EL (cell line): ENCODE results near the gene XPNPEP2.

Source experiments
- DNase-seq: peaks from one replicate; pipeline ENCODE4 v3.0.0-alpha.2; 2016

XPNPEP2 gene

DNA sequence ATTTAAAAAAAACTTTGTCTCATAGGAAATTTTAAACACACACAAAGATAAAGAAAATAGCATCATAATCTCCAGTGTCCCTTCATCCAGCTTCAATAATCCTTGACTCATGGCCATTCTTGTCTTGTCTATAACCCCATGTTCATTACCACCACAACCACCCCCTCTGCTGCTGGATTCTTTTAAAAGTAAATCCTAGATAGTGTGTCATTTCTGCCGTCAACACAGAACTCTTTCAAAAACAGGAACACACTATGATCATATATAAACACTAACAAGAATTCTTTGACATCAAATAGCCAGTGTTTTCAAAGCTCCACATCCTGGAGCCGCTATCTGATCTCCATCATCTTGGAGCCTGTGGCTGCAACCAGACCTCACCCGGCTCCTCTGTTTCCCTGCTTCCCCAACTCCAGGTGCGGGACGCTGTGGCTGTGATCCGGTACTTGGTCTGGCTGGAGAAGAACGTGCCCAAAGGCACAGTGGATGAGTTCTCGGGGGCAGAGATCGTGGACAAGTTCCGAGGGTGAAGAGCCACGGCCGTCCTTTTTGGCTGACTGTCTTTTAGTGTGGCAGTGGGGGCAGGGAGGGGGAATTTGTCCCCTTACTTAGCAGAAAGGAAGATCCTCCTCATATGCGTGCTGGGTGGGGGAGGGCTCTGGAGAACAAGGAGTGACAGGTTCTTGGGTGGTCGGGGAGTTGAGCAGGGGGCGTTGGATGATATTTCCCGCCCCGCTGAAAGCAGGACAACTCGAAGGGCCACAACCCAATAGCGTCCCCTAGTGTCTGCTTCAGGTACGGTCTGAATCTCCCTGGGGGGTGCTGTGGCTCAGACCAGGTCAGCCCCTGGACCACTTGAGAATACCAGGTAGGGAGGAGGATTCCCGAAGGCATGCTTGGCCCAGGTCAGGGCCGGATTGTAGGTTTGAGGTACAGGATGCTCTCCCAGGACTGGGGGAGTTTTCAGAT lies 15.6 kb downstream of the XPNPEP2 start:
- no peak for DNase-seq

- no peak for DNase-seq
Observed at GRCh38 chrX:129755779-129756650, 17.2 kb downstream of the XPNPEP2 start.

DNA sequence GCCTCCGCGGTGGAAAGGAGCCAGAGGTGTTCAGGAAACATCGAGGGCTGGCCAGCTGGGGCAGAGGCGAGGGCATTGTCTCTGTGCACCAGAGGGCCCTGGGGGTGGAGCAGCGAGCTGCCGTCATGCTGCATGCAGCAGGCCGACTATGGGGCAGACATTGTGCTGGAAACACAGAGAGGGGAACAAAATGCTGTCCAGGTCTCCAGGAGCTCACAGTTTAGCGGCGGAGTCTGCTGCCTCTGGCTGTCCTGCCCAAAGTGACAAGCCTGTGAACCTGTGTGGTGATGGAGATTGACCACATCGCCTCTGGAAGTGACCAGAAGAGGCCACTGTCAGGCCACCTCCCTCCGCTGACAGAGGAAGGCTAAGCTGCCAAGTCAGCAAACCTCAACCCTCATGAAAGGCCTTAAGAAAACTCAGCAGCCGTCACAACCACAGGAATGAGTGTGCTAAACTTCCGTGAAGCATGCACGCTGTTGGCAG lies 20.8 kb downstream of the XPNPEP2 start:
- peak; percentile 68 for DNase-seq

DNA sequence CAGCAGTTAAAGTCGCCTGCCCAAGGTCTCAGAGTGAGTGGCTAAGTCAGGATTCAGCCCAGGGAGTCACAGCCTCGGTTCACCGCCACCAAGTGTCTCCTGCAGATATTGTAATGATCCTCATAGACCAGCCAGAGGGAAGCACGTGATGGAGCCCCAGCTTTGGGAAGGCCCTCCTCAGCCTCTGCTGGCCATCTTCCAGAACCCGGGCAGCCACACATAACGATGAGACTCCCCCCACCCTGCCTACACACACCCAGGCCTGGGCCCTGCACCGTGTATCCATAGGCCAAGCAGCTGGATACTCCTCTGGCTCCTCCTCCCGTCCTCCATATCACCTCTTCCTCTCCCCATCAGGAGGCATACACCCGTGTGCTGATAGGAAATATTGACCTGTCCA lies 21.4 kb downstream of the XPNPEP2 start:
- no peak for DNase-seq

- no peak for DNase-seq
Observed at GRCh38 chrX:129760981-129761380, 22.2 kb downstream of the XPNPEP2 start.

GRCh38 chrX:129761596-129761995 lies 22.8 kb downstream of the XPNPEP2 start:
- DNase-seq: no peak

GRCh38 chrX:129762448-129762847 lies 23.7 kb downstream of the XPNPEP2 start:
- no peak for DNase-seq

GRCh38 chrX:129763666-129764065 lies 24.9 kb downstream of the XPNPEP2 start:
- no peak for DNase-seq

GRCh38 chrX:129768186-129768585 lies 29.4 kb downstream of the XPNPEP2 start:
- DNase-seq: no peak

DNA sequence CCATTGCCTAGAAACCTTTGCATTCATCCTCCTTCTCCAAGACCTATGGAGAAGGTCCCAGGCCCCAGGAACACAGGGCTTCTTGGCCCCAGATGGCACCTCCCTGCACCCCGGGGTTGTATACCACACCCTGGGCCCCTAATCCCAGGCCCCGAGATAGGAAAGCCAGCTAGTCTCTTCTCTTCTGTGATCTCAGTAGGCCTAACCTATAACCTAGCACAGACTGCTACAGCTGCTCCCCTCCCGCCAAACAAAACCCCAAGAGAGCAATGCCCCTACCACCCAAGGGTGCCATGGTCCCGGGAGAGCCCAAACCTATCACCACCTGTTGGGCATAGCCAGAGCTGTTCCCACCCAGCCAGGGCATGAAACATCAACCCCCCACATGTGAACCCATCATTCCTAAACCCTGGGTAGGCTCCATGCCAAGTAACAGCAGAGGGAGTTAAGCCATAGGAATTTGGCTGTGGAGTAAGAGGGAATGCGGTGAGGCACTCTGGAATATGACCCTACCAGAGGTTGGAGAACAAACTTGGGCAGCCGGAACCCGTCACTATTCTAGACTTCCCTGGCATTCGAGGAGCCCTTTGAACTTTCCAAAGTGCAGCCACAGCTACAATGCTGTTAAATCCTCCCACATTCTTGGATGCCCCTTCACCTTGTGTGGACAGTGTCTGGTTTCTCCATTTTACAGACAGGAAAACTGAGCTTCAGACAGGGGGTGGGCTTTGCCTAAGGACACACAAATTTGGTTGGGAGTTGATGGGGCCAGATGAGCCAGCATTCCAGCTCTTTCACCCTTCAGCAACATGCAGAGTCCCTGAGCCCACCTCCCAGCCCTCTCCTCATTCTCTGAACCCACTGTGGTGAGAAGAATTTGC lies 30.0 kb downstream of the XPNPEP2 start:
- no peak for DNase-seq

DNA sequence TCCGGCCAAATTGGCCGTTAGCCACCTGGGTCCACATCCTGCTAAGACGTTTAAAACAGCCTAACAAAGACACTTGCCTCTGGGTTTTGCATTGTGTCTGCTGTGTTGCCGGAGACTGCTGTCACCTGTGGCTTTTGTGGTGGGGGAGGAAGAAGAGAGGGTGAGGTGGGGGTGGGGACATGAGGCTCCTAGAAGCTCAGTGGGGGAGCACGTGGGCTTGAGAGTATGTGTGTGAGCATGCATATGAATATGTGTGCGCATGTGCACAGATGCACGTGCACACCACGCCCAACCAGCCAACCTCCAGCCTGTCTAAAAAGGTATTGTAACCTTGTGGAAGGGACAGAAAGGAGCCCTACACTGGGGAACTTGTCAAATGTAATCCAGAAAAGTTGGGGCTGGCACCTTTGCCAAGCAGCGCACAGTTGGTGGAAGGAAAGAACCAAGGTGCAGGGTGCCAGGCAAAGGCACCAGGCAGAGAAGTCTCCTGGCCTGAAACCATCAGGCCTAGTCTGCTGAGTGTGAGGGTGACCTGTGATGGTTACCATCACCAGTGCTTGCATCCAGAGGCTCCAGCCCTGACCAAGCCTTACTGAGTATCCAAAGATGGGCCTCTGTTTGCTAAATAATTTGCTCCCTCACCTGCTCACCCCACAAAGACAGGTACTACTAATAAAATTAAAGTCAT lies 30.8 kb downstream of the XPNPEP2 start:
- no peak for DNase-seq

GRCh38 chrX:129771266-129771995 lies 32.7 kb downstream of the XPNPEP2 start:
- DNase-seq: no peak

DNA sequence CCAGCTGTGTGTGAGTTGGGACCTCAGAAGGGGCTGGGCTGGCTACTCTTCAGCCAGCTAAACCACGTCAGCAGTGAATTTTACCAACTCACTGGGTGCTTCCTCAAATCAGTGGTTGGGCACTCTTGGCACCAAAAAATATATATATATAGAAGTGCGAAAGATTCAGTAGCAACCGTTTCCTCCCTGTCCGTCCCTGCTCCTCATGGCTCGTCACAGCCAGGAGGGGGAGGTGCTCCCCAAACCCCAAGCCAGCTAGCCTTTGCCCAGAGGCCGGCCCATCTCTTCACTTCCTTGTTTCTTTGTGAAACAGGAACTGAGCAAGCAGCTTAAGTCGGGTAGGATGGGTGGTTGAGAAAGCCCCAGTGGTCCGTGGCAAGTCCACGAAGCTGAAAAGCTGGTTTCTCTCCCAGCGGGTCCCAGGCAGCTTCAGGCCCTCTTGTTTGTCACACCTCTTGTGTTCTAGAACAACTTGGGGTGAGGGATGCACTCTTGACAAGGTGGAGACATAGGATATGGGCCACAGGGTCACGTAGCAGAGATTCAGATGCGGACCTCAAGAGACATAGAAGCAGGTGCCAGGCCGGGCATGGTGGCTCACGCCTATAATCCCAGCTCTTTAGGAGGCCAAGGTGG lies 34.1 kb downstream of the XPNPEP2 start:
- DNase-seq: no peak

DNA sequence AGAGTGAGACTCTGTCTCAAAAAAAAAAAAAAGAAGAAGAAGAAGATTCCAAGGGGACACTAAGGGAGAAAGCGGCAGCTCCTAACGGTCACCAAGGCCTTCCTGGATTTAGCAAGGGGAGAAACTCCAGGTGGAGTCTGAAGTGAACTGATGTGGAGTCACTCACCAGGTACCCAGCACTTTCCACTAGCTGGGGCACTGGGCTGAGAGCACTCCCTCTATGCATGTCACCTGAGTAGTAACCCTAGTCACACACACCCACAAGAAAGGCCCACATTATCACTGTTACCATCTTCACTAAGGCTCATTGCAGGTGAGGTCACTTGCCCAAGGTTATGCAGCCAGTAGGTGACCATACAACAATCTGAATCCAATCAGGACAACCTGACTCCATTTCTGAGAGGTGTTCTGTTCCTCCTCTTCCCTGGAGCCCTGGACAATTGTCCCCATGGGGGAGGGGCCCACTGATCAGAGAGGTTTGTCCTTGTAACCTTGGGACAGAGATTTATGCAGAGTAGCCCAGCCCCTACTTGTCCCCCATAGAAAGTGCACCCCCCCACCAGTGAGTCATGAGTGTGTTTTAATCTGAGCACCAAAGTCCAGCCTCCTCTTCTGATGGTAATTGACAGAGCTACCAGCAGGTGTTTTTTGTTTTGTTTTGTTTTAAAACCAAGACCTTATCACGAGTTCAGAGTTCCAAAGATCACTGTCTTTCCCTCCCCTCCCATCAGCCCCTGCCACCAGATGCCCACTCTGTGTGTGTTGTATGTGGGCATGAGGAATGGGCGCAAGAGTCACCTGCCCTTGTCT lies 35.1 kb downstream of the XPNPEP2 start:
- DNase-seq: no peak

GRCh38 chrX:129777218-129778030 lies 38.6 kb downstream of the XPNPEP2 start:
- no peak for DNase-seq

DNA sequence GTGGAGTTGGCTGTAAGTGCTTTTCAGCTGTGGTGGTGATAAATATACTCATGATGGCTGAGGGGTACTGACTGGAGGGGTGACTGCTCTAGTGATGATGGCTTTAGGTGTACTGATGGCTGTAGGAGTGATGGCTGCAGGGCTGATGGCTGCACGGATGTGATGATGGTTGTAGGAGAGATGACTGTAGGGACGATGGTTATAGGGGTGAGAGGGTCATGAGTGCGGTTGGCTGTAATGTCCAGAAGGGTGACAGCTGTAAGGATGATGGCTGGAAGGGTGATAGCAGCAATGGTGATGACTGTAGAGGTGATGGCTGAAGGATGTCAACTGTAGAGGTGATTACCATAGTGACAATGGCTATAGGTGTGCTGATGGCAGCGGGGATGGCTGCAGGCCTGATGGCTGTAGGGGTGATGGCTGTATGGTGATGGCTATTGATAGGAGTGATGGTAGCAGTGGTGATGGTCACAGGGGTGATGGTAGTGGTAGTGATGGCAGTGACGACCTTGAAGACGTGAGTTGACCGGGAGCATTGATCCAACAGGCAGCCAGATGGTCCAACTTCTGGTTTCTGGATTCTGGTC lies 40.4 kb downstream of the XPNPEP2 start:
- DNase-seq: no peak

- DNase-seq: no peak
Observed at GRCh38 chrX:129779747-129780146, 41.0 kb downstream of the XPNPEP2 start, which contains the start of gene SASH3. Gene SASH3, plus strand, starts transcription at chrX:129779949. Its CDS starts 149 bp downstream, at chrX:129780098.

DNA sequence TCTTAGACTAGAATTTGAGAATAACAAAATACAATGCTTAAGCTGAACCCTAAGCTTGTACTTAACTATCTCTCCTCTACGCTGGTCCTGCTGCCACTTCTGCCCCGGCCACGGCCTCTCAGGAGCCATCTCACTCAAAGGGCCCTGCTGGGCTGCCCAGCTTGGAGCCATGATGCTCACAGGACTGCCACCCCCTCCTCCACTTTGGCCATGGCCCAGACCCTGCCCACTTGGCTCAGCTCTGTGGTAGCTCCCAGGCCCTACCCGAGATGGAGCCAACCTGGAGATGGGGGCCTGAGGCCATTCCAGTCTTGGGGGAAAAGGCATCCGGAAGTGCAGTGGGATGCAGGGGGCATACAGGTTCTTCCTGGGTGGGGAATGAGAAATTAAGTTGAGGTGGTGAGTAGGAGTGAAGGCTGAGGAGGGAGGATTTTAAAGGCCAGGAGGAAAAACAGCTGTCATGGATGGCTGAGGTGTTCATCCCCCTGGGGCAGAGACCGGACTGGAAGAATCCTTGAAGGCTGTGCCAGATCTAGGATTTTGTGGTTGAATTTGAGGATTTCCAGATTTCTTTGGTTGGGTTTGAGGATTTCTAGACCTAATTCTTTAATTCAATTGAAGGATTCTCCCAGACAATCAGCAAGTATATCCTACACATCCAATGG lies 41.8 kb downstream of the XPNPEP2 start:
- no peak for DNase-seq
